Left renal cortex interstitium (tissue), 4 donors: ENCODE results near the gene EPN1. TPM values are rescaled to one million over a fixed set of nuclear protein-coding genes. Genes with fewer than 3 reads are reported as not detected.
"Not testable (repeated sequence)": the region's sequence is repeated elsewhere in the genome, so short reads cannot be mapped to it uniquely, and the experiment has no call there.

Source experiments
- DNase-seq, 4 donors: peaks; one replicate each; pipeline ENCODE4 v3.0.0-alpha.2; 2013; ENCODE audit warnings: low read depth in 4 of 4, low spot score in 2 of 4, missing footprints in 1 of 4
- polyA plus RNA-seq, 4 donors: library from polyadenylated mRNA; unstranded; fragments of 120-200 nt; gene quantifications; one replicate each; pipeline ENCODE4 v1.2.1, GENCODE V29; 2013; ENCODE audit not compliant: insufficient read length in 4 of 4

Gene EPN1
- polyA plus RNA-seq, 4 donors, result 92.1 to 157 (median 133) TPM

DNA sequence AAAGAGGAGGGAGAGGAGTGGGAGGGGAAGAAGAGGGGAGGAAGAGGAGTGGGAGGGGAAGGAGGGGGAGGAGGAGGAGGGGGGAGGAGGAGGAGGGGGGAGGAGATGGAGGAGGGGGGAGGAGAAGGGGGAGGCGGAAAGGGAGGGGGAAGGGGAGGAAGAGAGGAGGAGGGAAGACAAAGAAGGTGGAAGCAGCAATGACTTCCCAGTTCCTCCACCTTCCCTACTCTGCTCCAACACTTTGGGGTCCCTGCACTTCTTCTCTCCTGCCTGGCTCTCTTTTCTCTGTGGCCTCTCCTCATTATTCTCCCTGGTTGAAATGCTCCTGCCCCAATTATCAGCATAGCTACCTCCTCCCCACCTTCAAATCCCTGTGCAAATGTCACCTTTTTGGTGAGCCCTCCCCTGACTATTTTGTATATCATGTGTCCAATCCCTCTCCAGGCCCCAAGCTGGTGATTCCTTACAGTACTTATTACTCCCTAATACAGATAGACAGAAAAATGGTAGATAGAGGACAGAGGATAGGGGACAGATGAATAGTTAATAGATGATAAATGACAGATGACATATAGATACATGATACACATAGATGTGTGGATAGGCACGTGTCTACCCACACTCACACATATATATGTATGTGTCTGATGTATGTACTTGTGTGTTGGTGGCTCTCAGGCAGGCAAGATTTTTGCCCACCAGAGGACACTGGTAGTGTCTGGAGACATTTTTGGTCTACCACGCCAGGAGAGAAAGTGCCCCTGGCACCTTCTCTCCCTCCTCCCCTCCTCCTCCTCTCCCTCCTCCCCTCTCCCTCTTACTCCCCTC lies 38.0 kb downstream of the EPN1 start:
- DNase-seq, result no peak

- no peak for DNase-seq
These were observed 41.5 kb downstream of the EPN1 start for GRCh38 chr19:55716531-55716930.

GRCh38 chr19:55717251-55717650 lies 42.2 kb downstream of the EPN1 start:
- no peak for DNase-seq

DNA sequence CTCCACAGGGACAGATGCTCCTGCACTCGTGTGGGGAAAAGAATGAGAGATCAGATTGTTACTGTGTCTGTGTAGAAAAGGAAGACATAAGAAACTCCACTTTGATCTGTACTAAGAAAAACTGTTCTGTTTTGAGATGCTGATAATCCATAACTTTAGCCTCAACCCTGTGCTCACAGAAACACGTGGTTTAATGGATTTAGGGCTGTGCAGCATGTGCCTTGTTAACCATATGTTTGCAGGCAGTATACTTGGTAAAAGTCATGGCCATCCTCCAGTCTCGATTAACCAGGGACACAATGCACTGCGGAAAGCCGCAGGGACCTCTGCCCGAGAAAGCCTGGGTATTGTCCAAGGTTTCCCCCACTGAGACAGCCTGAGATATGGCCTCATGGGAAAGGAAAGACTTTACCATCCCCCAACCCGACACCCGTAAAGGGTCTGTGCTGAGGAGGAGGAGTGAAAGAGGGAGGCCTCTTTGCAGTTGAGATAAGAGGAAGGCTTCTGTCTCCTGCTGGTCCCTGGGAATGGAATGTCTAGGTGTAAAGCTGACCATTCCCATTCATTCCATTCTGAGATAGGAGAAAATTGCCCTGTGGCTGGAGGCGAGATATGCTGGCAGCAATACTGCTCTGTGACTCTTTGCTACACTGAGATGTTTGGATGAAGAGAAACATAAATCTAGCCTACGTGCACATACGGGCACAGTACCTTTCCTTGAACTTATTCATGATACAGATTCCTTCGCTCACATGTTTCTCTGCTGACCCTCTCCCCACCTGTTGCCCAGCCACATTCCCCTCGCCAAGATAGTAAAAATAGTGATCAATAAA lies 43.1 kb downstream of the EPN1 start:
- DNase-seq, result not testable (repeated sequence)

DNA sequence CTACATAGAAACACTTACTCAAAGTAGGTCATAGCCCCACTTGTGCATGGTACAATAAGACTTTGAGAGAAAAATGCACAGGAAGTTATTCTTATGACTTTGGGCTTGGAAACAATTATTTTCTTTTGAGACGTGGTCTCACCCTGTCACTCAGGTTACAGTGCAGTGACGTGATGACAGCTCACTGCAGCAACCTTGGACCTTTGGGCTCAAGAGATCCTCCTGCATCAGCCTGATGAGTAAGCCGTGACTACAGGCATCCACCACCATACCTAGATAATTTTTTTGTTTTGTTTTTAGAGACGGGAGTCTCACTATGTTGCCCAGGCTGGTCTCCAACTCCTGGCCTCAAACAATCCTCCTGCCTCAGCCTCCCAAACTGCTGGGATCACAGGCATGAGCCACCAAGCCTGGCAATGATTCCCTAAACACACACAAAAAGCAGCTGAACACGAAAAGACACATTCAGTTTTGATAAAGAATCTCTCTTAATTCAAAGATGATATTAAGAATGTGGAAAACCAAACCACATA lies 45.3 kb downstream of the EPN1 start:
- DNase-seq, result no peak

DNA sequence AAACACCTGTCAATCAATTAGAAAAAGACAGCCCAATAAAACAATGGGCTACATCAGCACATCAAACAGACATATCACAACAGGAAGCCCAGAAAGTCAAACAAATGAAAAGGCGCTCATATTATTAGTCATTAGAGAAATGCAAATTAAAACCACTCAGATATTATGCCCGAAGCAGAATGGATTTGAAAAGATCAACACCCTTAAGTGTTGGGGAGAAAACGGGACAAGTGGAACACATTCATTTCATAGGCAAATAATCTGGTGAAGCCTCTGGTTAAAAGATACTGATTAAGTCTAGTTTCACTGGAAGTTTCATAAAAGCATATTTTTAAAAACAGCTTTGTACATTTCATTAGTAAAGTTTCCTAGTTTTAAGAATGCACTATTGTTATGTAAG lies 45.8 kb downstream of the EPN1 start:
- DNase-seq, result no peak

- no peak for DNase-seq
These were observed 48.5 kb downstream of the EPN1 start for GRCh38 chr19:55723491-55723890.

- DNase-seq, result not testable (repeated sequence)
These were observed 55.4 kb downstream of the EPN1 start for GRCh38 chr19:55730378-55730777.

DNA sequence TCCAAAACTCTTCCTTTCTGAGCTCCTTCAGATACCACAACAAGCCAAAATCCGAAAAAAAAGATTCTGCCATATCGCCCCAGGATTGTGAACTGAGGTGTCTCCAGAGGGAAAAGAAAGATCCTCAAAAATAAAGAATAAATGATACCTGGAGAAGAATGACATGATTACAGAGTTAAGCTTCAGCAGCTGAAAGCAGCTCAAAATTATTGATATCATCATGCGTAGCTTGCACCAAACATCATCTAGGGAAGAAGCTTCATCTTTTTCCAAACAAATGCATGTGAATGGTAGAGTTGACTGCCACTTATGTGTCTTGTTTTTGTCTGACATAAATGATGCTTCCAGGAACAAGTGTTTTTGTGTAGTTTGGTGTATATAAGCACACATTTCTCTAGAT lies 63.3 kb downstream of the EPN1 start, which contains the start of gene NLRP9:
NLRP9 (minus strand) TSS at position 101 of the 400 bp plus-strand sequence; CDS start at position 73, 28 bp downstream.
- DNase-seq, result no peak

DNA sequence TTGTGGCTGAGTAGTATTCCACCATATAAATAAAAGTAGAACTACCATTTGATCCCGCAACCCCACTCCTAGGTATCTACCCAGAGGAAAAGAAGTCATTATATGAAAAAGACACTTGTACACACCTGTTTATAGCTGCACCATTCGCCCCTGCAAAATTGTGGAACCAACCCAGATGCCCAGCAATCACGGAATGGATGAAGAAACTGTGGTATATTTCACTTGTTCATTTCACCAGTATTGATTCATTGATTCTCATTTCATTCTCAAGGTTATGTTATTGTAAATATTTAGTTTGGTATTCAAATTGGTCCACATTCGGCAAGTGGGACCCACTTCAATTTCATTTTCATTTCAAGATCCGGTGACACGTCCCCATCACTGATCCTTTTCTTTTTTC lies 75.7 kb downstream of the EPN1 start:
- no peak for DNase-seq

- no peak for DNase-seq
These were observed 78.4 kb downstream of the EPN1 start for GRCh38 chr19:55753401-55753800.

GRCh38 chr19:55756808-55757207 lies 81.8 kb downstream of the EPN1 start:
- DNase-seq, result not testable (repeated sequence)

GRCh38 chr19:55758797-55759196 lies 83.8 kb downstream of the EPN1 start, which contains the start of gene RFPL4A:
Gene RFPL4A (plus strand): TSS chr19:55759097. CDS start chr19:55761801, 2,704 bp downstream.
- DNase-seq, result not testable (repeated sequence)

Other genes starting within 250 kb of the EPN1 start
- under 1 TPM; 0.16 to 0.38 (median 0.22) TPM for gene SHISA7, start 231.9 kb upstream of the EPN1 start, polyA plus RNA-seq
- 10 to 100 TPM; 33.8 to 59.3 (median 42.8) TPM for gene ISOC2, start 213.6 kb upstream of the EPN1 start, polyA plus RNA-seq
- not detected for gene C19orf85, start 210.5 kb upstream of the EPN1 start, polyA plus RNA-seq
- gene ZNF628, start 198.6 kb upstream of the EPN1 start, polyA plus RNA-seq, result 1 to 10 TPM; 2.3 to 6.8 (median 4.4) TPM
- 10 to 100 TPM; 41.9 to 74.3 (median 57.1) TPM for gene NAT14, start 190.0 kb upstream of the EPN1 start, polyA plus RNA-seq
- gene SSC5D, start 186.8 kb upstream of the EPN1 start, polyA plus RNA-seq, result 1 to 10 TPM; 1.4 to 3.1 (median 2.1) TPM
- gene SBK2, start 138.1 kb upstream of the EPN1 start, polyA plus RNA-seq, result 1 to 10 TPM in 1 of 4 donors, under 1 TPM in 3; 0.51 to 1.5 (median 0.88) TPM
- under 1 TPM; 0.10 to 0.22 (median 0.13) TPM for gene SBK3, start 129.7 kb upstream of the EPN1 start, polyA plus RNA-seq
- gene ZNF579, start 94.4 kb upstream of the EPN1 start, polyA plus RNA-seq, result 10 to 100 TPM in 3 of 4 donors, 1 to 10 TPM in 1; 9.8 to 26.1 (median 17.7) TPM
- gene FIZ1, start 75.7 kb upstream of the EPN1 start, polyA plus RNA-seq, result 10 to 100 TPM; 15.7 to 28.9 (median 23.4) TPM
- gene ZNF524, start 74.9 kb upstream of the EPN1 start, polyA plus RNA-seq, result 10 to 100 TPM in 2 of 4 donors, 1 to 10 TPM in 2; 5.3 to 14.8 (median 10.9) TPM
- 10 to 100 TPM in 2 of 4 donors, 1 to 10 TPM in 2; 5.8 to 15.1 (median 11.3) TPM for gene ZNF865, start 69.6 kb upstream of the EPN1 start, polyA plus RNA-seq
- 10 to 100 TPM in 3 of 4 donors, 1 to 10 TPM in 1; 9.1 to 15.0 (median 12.9) TPM for gene ZNF784, start 50.7 kb upstream of the EPN1 start, polyA plus RNA-seq
- 10 to 100 TPM; 33.8 to 67.1 (median 51.7) TPM for gene ZNF580, start 34.2 kb upstream of the EPN1 start, polyA plus RNA-seq
- 10 to 100 TPM; 23.8 to 33.5 (median 28.0) TPM for gene ZNF581, start 31.6 kb upstream of the EPN1 start, polyA plus RNA-seq
- gene CCDC106, start 27.0 kb upstream of the EPN1 start, polyA plus RNA-seq, result 10 to 100 TPM; 18.3 to 29.6 (median 25.8) TPM
- 100 to 1,000 TPM; 150 to 257 (median 198) TPM for gene U2AF2, start 20.2 kb upstream of the EPN1 start, polyA plus RNA-seq
- gene NLRP9, start 63.2 kb downstream of the EPN1 start, polyA plus RNA-seq, result under 1 TPM in 2 of 4 donors, not detected in 2; 0.03 to 0.08 TPM
- under 1 TPM in 2 of 4 donors, not detected in 2; 0.16 to 0.25 TPM for gene RFPL4A, start 83.9 kb downstream of the EPN1 start, polyA plus RNA-seq
- not detected for gene RFPL4AL1, start 93.9 kb downstream of the EPN1 start, polyA plus RNA-seq
- under 1 TPM; 0.08 to 0.21 (median 0.14) TPM for gene NLRP11, start 156.8 kb downstream of the EPN1 start, polyA plus RNA-seq
- gene NLRP4, start 161.3 kb downstream of the EPN1 start, polyA plus RNA-seq, result not detected